SU-DHL-6 (cell line): ENCODE results near the gene PRKAR2B.
A peak's percentile ranks its signal among the peaks of the same experiment; 100 is the strongest.

Experiments
- H2AFZ ChIP-seq: fragments of 200-600 bp; sonication (generic); 2 replicates; pipeline ENCODE4 v1.6.1; 2014; ENCODE audit warnings: low read depth, mild to moderate bottlenecking, moderate library complexity, mixed read lengths, antibody characterized with exemption, low read length; ENCODE audit not compliant: severe bottlenecking
- H3F3A ChIP-seq: fragments of 200-600 bp; shearing (Covaris generic); 2 replicates; pipeline ENCODE4 v1.6.0; 2016; ENCODE audit warnings: antibody characterized with exemption, mild to moderate bottlenecking; ENCODE audit not compliant: insufficient read depth
- H3K27ac ChIP-seq: fragments of 200-600 bp; sonication (generic); 2 replicates; pipeline ENCODE4 v1.5.1; 2016; ENCODE audit warnings: low read depth, mild to moderate bottlenecking, low read length, moderate library complexity, mixed read lengths
- H3K27me3 ChIP-seq: fragments of 200-600 bp; sonication (generic), shearing (Covaris generic); 2 replicates; pipeline ENCODE4 v1.6.0; 2014; ENCODE audit warnings: mild to moderate bottlenecking, low read length
- H3K36me3 ChIP-seq: fragments of 200-600 bp; sonication (generic); 2 replicates; pipeline ENCODE4 v1.6.1; 2014; ENCODE audit warnings: mild to moderate bottlenecking, low read length, mixed read lengths
- H3K4me2 ChIP-seq: fragments of 300-600, 200-600 bp; shearing (Covaris generic), sonication (generic); 2 replicates; pipeline ENCODE4 v1.6.0; 2014; ENCODE audit warnings: low read length, low read depth, mild to moderate bottlenecking; ENCODE audit not compliant: poor library complexity, severe bottlenecking
- H3K4me3 ChIP-seq: fragments of 200-600 bp; sonication (generic); 2 replicates; pipeline ENCODE4 v1.5.1; 2014; ENCODE audit warnings: antibody characterized with exemption, low read length, mild to moderate bottlenecking, mixed read lengths; ENCODE audit not compliant: insufficient read depth, poor library complexity, severe bottlenecking
- H3K79me2 ChIP-seq: fragments of 200-600 bp; sonication (generic); 2 replicates; pipeline ENCODE4 v1.6.1; 2014; ENCODE audit warnings: mild to moderate bottlenecking, low read length, moderate library complexity; ENCODE audit not compliant: insufficient read depth
- H3K9ac ChIP-seq: fragments of 200-600 bp; sonication (generic); 2 replicates; pipeline ENCODE4 v1.7.0; 2014; ENCODE audit warnings: mild to moderate bottlenecking, low read length
- H3K9me2 ChIP-seq: fragments of 200-600 bp; sonication (generic); replicated peaks from 2 replicates; pipeline ENCODE4 v1.6.1; 2014; ENCODE audit warnings: low read length; ENCODE audit not compliant: insufficient read depth
- H3K9me3 ChIP-seq: fragments of 200-600 bp; sonication (generic); 2 replicates; pipeline ENCODE4 v1.6.1; 2014; ENCODE audit warnings: low read length, mixed read lengths; ENCODE audit not compliant: insufficient read depth
- H4K20me1 ChIP-seq: fragments of 200-600 bp; sonication (generic); 2 replicates; pipeline ENCODE4 v1.6.1; 2014; ENCODE audit warnings: low read depth, mild to moderate bottlenecking, antibody characterized with exemption, low read length, moderate library complexity, mixed read lengths
- CTCF ChIP-seq: fragments of 200-600 bp; sonication (generic); IDR thresholded peaks from one replicate; pipeline ENCODE4 v1.5.1; 2017; ENCODE audit warnings: antibody characterized with exemption, mild to moderate bottlenecking, low read length, moderate library complexity; ENCODE audit not compliant: insufficient read depth, poor library complexity, severe bottlenecking
- EZH2phosphoT487 ChIP-seq: fragments of 200-600 bp; sonication (generic), shearing (Covaris generic); conservative IDR thresholded peaks from 2 replicates; pipeline ENCODE4 v1.6.1; 2018; ENCODE audit warnings: mild to moderate bottlenecking, antibody characterized with exemption, low read length, moderate library complexity, mixed read lengths

Gene PRKAR2B

GRCh38 chr7:107085180-107085579 is 40.7 kb downstream of the PRKAR2B start:
- H3K9me2 ChIP-seq = no peaks in the 10 kb centered on the region
- H3K27ac ChIP-seq = no peak overlapping the region
- H3K36me3 ChIP-seq = no peaks in the 10 kb centered on the region
- H2AFZ ChIP-seq = no peak overlapping the region
- no peaks in the 10 kb centered on the region for H3K79me2 ChIP-seq
- H3K9ac ChIP-seq = no peak overlapping the region
- H3K4me3 ChIP-seq = no peak overlapping the region
- no peaks in the 10 kb centered on the region for H3K27me3 ChIP-seq
- H3F3A ChIP-seq = no peaks in the 10 kb centered on the region
- no peak overlapping the region for H3K4me2 ChIP-seq
- H3K9me3 ChIP-seq = no peaks in the 10 kb centered on the region
- TF ChIP-seq CTCF = no peak
- TF ChIP-seq EZH2phosphoT487 = no peak
- H4K20me1 ChIP-seq = no peaks in the 10 kb centered on the region

GRCh38 chr7:107089627-107090026 is 45.1 kb downstream of the PRKAR2B start:
- Histone ChIP-seq H3K9ac (no peak overlapping the region), H3K4me3 (no peak overlapping the region), H3K27me3 (no peaks in the 10 kb centered on the region), H4K20me1 (no peaks in the 10 kb centered on the region), H3K79me2 (no peaks in the 10 kb centered on the region), H3K9me2 (no peaks in the 10 kb centered on the region), H3K9me3 (no peaks in the 10 kb centered on the region), H3F3A (peaks cover 8% of the 10 kb centered on the region; the same call in 1 of the 2 replicates), H2AFZ (no peak overlapping the region), H3K4me2 (no peak overlapping the region), H3K36me3 (no peaks in the 10 kb centered on the region), H3K27ac (no peak overlapping the region)
- TF ChIP-seq EZH2phosphoT487 (no peak), CTCF (no peak)

- Histone ChIP-seq H4K20me1 (no peaks in the 10 kb centered on the region), H3K4me2 (peak overlapping the region; percentile 32), H3K27me3 (no peaks in the 10 kb centered on the region), H2AFZ (no peak overlapping the region), H3F3A (peaks cover 8% of the 10 kb centered on the region; the same call in 1 of the 2 replicates), H3K9ac (no peak overlapping the region), H3K36me3 (no peaks in the 10 kb centered on the region), H3K79me2 (no peaks in the 10 kb centered on the region), H3K9me2 (no peaks in the 10 kb centered on the region), H3K27ac (peak overlapping the region; percentile 77), H3K9me3 (no peaks in the 10 kb centered on the region), H3K4me3 (no peak overlapping the region)
- TF ChIP-seq EZH2phosphoT487 (no peak), CTCF (no peak)
Observed at GRCh38 chr7:107090457-107090856, 46.0 kb downstream of the PRKAR2B start.
